K562 (cell line): Measurements from ENCODE around the gene POLR1A. TPM values are rescaled to one million over a fixed set of nuclear protein-coding genes. Genes with fewer than 3 reads are reported as not detected.

Experiments
- FOXA1 ChIP-seq: fragments of 450-650 bp; IDR thresholded peaks from 2 replicates; pipeline ENCODE4 v1.6.1; 2016; ENCODE audit warnings: mild to moderate bottlenecking, borderline replicate concordance
- MBD1 ChIP-seq: fragments of 250-450 bp; sonication (Bioruptor Pico); IDR thresholded peaks from 2 replicates; pipeline ENCODE4 v1.8.0; 2022; ENCODE audit warnings: inconsistent platforms
- polyA plus RNA-seq, 8 experiments: library from polyadenylated mRNA; depleted of rRNA in 4 of 8; stranded (reverse) in 5 of 8; unstranded in 3 of 8; fragments of >200 nt; fragmentation: Nextera tagmentation in 2 of 8; fragmentation: Illumina TruSeq in 1 of 8; extraction: Ambion mirVana in 2 of 8; extraction: Trizol in 1 of 8; gene quantifications; 2 replicates each; pipeline versions ENCODE4 v1.2.1 to v1.2.3, GENCODE V29; 2011 to 2014; ENCODE audit warnings: inconsistent platforms in 1 of 8, missing spikeins in 1 of 8
- total RNA-seq, 7 experiments: library from RNA; depleted of rRNA in 6 of 7; stranded (reverse); fragments of >200 nt in 6 of 7; fragmentation: Illumina TruSeq in 2 of 7; extraction: Trizol in 2 of 7; gene quantifications; 2 replicates each; pipeline versions ENCODE4 v1.2.1 to v1.2.3, GENCODE V29; 2011 to 2021; ENCODE audit warnings: low replicate concordance in 1 of 7
- TF ChIP-seq, protein P1 (sequence below): fragments of 450-650 bp; IDR thresholded peaks from 2 replicates; pipeline ENCODE4 v1.6.1; 2016; ENCODE audit warnings: mild to moderate bottlenecking, moderate library complexity

POLR1A gene
- total and polyA plus RNA-seq, 9 of the 15 experiments (the other 6 are each of a cell fraction or from before 2014, with no cell fraction given), result 3.0 to 72.1 (median 21.8) TPM

DNA sequence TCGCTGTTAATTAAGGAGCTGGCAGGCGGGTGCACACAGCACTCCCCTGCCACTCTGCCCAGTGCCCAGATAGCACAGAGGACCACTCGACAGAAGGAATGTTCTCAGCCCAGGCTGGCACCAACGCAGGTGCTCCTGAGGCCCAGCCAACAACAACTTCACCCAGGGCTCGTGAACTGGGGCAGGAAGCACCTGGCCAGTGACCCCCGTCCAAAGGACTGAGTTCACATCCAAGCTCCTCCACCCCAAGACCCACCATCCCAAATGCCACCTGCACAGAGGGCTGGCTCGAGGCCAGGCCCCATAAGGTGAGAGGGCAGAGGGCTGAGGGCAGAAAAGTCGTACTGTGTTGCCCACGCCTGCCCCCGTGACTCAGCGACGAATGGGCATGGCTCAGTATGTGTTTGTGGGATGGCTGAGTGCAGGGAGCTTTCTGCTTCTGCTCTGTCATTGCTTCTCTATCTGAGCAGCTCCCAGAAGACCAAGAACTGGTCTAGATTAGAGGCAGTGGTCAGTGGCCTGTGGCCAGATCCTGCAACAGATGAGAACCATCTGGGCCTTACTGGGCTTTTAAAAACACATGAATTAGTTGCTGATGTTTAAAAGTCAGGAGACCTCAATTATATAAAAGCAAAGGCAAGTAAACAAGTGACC lies 68.4 kb downstream of the POLR1A start (continued):
- TF ChIP-seq, protein P1, sequence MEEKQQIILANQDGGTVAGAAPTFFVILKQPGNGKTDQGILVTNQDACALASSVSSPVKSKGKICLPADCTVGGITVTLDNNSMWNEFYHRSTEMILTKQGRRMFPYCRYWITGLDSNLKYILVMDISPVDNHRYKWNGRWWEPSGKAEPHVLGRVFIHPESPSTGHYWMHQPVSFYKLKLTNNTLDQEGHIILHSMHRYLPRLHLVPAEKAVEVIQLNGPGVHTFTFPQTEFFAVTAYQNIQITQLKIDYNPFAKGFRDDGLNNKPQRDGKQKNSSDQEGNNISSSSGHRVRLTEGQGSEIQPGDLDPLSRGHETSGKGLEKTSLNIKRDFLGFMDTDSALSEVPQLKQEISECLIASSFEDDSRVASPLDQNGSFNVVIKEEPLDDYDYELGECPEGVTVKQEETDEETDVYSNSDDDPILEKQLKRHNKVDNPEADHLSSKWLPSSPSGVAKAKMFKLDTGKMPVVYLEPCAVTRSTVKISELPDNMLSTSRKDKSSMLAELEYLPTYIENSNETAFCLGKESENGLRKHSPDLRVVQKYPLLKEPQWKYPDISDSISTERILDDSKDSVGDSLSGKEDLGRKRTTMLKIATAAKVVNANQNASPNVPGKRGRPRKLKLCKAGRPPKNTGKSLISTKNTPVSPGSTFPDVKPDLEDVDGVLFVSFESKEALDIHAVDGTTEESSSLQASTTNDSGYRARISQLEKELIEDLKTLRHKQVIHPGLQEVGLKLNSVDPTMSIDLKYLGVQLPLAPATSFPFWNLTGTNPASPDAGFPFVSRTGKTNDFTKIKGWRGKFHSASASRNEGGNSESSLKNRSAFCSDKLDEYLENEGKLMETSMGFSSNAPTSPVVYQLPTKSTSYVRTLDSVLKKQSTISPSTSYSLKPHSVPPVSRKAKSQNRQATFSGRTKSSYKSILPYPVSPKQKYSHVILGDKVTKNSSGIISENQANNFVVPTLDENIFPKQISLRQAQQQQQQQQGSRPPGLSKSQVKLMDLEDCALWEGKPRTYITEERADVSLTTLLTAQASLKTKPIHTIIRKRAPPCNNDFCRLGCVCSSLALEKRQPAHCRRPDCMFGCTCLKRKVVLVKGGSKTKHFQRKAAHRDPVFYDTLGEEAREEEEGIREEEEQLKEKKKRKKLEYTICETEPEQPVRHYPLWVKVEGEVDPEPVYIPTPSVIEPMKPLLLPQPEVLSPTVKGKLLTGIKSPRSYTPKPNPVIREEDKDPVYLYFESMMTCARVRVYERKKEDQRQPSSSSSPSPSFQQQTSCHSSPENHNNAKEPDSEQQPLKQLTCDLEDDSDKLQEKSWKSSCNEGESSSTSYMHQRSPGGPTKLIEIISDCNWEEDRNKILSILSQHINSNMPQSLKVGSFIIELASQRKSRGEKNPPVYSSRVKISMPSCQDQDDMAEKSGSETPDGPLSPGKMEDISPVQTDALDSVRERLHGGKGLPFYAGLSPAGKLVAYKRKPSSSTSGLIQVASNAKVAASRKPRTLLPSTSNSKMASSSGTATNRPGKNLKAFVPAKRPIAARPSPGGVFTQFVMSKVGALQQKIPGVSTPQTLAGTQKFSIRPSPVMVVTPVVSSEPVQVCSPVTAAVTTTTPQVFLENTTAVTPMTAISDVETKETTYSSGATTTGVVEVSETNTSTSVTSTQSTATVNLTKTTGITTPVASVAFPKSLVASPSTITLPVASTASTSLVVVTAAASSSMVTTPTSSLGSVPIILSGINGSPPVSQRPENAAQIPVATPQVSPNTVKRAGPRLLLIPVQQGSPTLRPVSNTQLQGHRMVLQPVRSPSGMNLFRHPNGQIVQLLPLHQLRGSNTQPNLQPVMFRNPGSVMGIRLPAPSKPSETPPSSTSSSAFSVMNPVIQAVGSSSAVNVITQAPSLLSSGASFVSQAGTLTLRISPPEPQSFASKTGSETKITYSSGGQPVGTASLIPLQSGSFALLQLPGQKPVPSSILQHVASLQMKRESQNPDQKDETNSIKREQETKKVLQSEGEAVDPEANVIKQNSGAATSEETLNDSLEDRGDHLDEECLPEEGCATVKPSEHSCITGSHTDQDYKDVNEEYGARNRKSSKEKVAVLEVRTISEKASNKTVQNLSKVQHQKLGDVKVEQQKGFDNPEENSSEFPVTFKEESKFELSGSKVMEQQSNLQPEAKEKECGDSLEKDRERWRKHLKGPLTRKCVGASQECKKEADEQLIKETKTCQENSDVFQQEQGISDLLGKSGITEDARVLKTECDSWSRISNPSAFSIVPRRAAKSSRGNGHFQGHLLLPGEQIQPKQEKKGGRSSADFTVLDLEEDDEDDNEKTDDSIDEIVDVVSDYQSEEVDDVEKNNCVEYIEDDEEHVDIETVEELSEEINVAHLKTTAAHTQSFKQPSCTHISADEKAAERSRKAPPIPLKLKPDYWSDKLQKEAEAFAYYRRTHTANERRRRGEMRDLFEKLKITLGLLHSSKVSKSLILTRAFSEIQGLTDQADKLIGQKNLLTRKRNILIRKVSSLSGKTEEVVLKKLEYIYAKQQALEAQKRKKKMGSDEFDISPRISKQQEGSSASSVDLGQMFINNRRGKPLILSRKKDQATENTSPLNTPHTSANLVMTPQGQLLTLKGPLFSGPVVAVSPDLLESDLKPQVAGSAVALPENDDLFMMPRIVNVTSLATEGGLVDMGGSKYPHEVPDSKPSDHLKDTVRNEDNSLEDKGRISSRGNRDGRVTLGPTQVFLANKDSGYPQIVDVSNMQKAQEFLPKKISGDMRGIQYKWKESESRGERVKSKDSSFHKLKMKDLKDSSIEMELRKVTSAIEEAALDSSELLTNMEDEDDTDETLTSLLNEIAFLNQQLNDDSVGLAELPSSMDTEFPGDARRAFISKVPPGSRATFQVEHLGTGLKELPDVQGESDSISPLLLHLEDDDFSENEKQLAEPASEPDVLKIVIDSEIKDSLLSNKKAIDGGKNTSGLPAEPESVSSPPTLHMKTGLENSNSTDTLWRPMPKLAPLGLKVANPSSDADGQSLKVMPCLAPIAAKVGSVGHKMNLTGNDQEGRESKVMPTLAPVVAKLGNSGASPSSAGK, result no peak
- TF ChIP-seq MBD1 (CRISPR knock-in tag), result no peak
- TF ChIP-seq FOXA1, result no peak
